DMS153 treated with DMSO at 0.1 percent for 48 hours (cell line): ENCODE data around the gene MYRFL.
"Not testable (repeated sequence)": the region's sequence is repeated elsewhere in the genome, so short reads cannot be mapped to it uniquely, and the experiment has no call there.

ENCODE experiments used
- DNase-seq: peaks from one replicate; lab custom pipeline; 2025; ENCODE audit not compliant: unreplicated experiment; lab: John Stamatoyannopoulos, UW

MYRFL gene

GRCh38 chr12:69985656-69986055 lies 160.6 kb downstream of the MYRFL start:
- no peak for DNase-seq

GRCh38 chr12:69986114-69986513 lies 161.1 kb downstream of the MYRFL start:
- DNase-seq: no peak

GRCh38 chr12:69987579-69988091 lies 162.6 kb downstream of the MYRFL start:
- no peak for DNase-seq

- no peak for DNase-seq
Measured at GRCh38 chr12:69988481-69989321, 163.7 kb downstream of the MYRFL start.

- no peak for DNase-seq
Measured at GRCh38 chr12:69991690-69992288, 166.8 kb downstream of the MYRFL start.

GRCh38 chr12:69993433-69993832 lies 168.4 kb downstream of the MYRFL start:
- no peak for DNase-seq

GRCh38 chr12:69994086-69994485 lies 169.1 kb downstream of the MYRFL start:
- not testable (repeated sequence) for DNase-seq

- no peak for DNase-seq
Measured at GRCh38 chr12:69994724-69995173, 169.7 kb downstream of the MYRFL start.

- no peak for DNase-seq
Measured at GRCh38 chr12:69996241-69996640, 171.2 kb downstream of the MYRFL start.

- DNase-seq: no peak
Measured at GRCh38 chr12:69996722-69997121, 171.7 kb downstream of the MYRFL start.

GRCh38 chr12:69998011-69998410 lies 173.0 kb downstream of the MYRFL start:
- DNase-seq: no peak

GRCh38 chr12:69998922-69999321 lies 173.9 kb downstream of the MYRFL start:
- no peak for DNase-seq

- DNase-seq: no peak
Measured at GRCh38 chr12:69999561-69999960, 174.5 kb downstream of the MYRFL start.

GRCh38 chr12:70002097-70002911 lies 177.3 kb downstream of the MYRFL start:
- no peak for DNase-seq

- no peak for DNase-seq
Measured at GRCh38 chr12:70002912-70003255, 177.9 kb downstream of the MYRFL start.

- no peak for DNase-seq
Measured at GRCh38 chr12:70005864-70006618, 181.0 kb downstream of the MYRFL start.

GRCh38 chr12:70006619-70006973 lies 181.6 kb downstream of the MYRFL start:
- DNase-seq: no peak

GRCh38 chr12:70007687-70008086 lies 182.7 kb downstream of the MYRFL start:
- DNase-seq: no peak
